Endothelial cell of umbilical vein (primary cell): ENCODE measurements around the gene COL4A1. TPM values are rescaled to one million over a fixed set of nuclear protein-coding genes. Genes with fewer than 3 reads are reported as not detected.

Source experiments
- BruUV-seq: library from RNA; stranded (reverse); fragments of 400-500 nt; replicated peaks from 2 replicates; lab custom pipeline; 2021; lab: Mats Ljungman, UMichigan
- CTCF ChIA-PET: fragments of 300-600, 350-600 bp; sonication (Branson Sonifier 250); formaldehyde crosslinking; loops from one replicate; lab custom pipeline; 2021; ENCODE audit warnings: antibody characterized with exemption, inconsistent platforms; lab: Charles Lee
- POLR2A ChIA-PET: fragments of 300-600, 350-600 bp; sonication (Branson Sonifier 250); formaldehyde crosslinking; loops from one replicate; lab custom pipeline; 2021; ENCODE audit warnings: antibody characterized with exemption, inconsistent platforms; lab: Charles Lee
- DNase-seq: peaks from one replicate; pipeline ENCODE4 v3.0.0-alpha.2; 2011; ENCODE audit warnings: low read depth, low spot score
- FAIRE-seq: peaks from 2 replicates; lab custom pipeline; 2011; peaks lifted over from hg19 to GRCh38; lab: Jason Lieb, UNC
- H2AFZ ChIP-seq: 2 replicates; pipeline ENCODE4 v1.6.0; 2012; ENCODE audit warnings: low read depth, low read length, control low read depth, inconsistent platforms
- H3K27ac ChIP-seq: 2 replicates; pipeline ENCODE4 v1.5.1; 2011; ENCODE audit warnings: low read depth, mild to moderate bottlenecking, control low read depth, low read length, moderate library complexity; ENCODE audit not compliant: insufficient read depth
- H3K27me3 ChIP-seq, 2 experiments: 2 replicates each; pipeline versions ENCODE4 v1.6.0 to v1.6.1; 2011; ENCODE audit warnings: low read length in 2 of 2, mixed read lengths in 1 of 2; ENCODE audit not compliant: control insufficient read depth in 2 of 2, insufficient read depth in 2 of 2
- H3K36me3 ChIP-seq, 2 experiments: 2 replicates in 1 of 2; 3 replicates in 1 of 2; pipeline ENCODE4 v1.5.1; 2011; ENCODE audit warnings: low read length in 2 of 2, mild to moderate bottlenecking in 1 of 2, moderate library complexity in 1 of 2; ENCODE audit not compliant: control insufficient read depth in 2 of 2, insufficient read depth in 2 of 2; ENCODE audit errors: extremely low read depth in 1 of 2
- H3K4me1 ChIP-seq: 3 replicates; pipeline ENCODE4 v1.5.1; 2011; ENCODE audit warnings: mild to moderate bottlenecking, low read length; ENCODE audit not compliant: control insufficient read depth, insufficient read depth; ENCODE audit errors: extremely low read depth
- H3K4me2 ChIP-seq: 2 replicates; pipeline ENCODE4 v1.6.1; 2011; ENCODE audit warnings: low read length, control low read depth, mixed read lengths; ENCODE audit not compliant: insufficient read depth
- H3K4me3 ChIP-seq, 3 experiments: fragments of 200-600 bp in 1 of 3; sonication (generic), shearing (Covaris generic) in 1 of 3; replicated peaks in 1 of 3; 2 replicates each; pipeline ENCODE4 v1.5.1; 2011 to 2016; ENCODE audit warnings: control low read depth in 3 of 3, low read length in 3 of 3, mild to moderate bottlenecking in 2 of 3, inconsistent platforms in 1 of 3, low read depth in 1 of 3, moderate library complexity in 1 of 3; ENCODE audit not compliant: insufficient read depth in 1 of 3
- H3K79me2 ChIP-seq: 2 replicates; pipeline ENCODE4 v1.6.0; 2012; ENCODE audit warnings: low read length, inconsistent platforms; ENCODE audit not compliant: control insufficient read depth, insufficient read depth
- H3K9ac ChIP-seq: replicated peaks from 2 replicates; pipeline ENCODE3; 2011; ENCODE audit warnings: low read length, control low read depth; ENCODE audit not compliant: insufficient read depth; ENCODE audit errors: extremely low read depth
- H3K9me1 ChIP-seq: replicated peaks from 3 replicates; pipeline ENCODE4 v1.6.0; 2011; ENCODE audit warnings: mild to moderate bottlenecking, low read length; ENCODE audit not compliant: control insufficient read depth, insufficient read depth; ENCODE audit errors: extremely low read depth
- H3K9me3 ChIP-seq: replicated peaks from 2 replicates; pipeline ENCODE4 v1.5.1; 2012; ENCODE audit warnings: low read length, inconsistent platforms; ENCODE audit not compliant: control insufficient read depth, insufficient read depth
- H4K20me1 ChIP-seq: replicated peaks from 2 replicates; pipeline ENCODE3; 2011; ENCODE audit warnings: mild to moderate bottlenecking, low read length; ENCODE audit not compliant: control insufficient read depth, insufficient read depth; ENCODE audit errors: extremely low read depth
- CTCF ChIP-seq, 2 donors: IDR thresholded peaks; 1 replicate in 1 of 2; 2 replicates in 1 of 2; pipeline ENCODE4 v1.5.1; 2011; ENCODE audit warnings: low read length in 2 of 2, mild to moderate bottlenecking in 2 of 2, moderate library complexity in 2 of 2, control low read depth in 1 of 2, inconsistent platforms in 1 of 2, low read depth in 1 of 2; ENCODE audit not compliant: insufficient read depth in 1 of 2; ENCODE audit errors: extremely low read depth in 1 of 2
- EZH2 ChIP-seq: IDR thresholded peaks from 2 replicates; pipeline ENCODE4 v1.6.1; 2012; ENCODE audit warnings: borderline replicate concordance, low read depth, mild to moderate bottlenecking, moderate library complexity, low read length, inconsistent platforms; ENCODE audit not compliant: severe bottlenecking
- FOS ChIP-seq: IDR thresholded peaks from 2 replicates; pipeline ENCODE4 v1.6.1; 2011; ENCODE audit warnings: mild to moderate bottlenecking, low read length, moderate library complexity, borderline replicate concordance; ENCODE audit not compliant: insufficient read depth
- GATA2 ChIP-seq: IDR thresholded peaks from 2 replicates; pipeline ENCODE4 v1.7.0; 2011; ENCODE audit warnings: low read depth, mild to moderate bottlenecking, moderate library complexity, mixed read lengths, low read length; ENCODE audit not compliant: insufficient read length, insufficient read depth
- JUN ChIP-seq: IDR thresholded peaks from 2 replicates; pipeline ENCODE4 v1.6.1; 2011; ENCODE audit warnings: borderline replicate concordance, low read depth; ENCODE audit not compliant: insufficient read length, insufficient read depth
- MAX ChIP-seq: IDR thresholded peaks from 2 replicates; pipeline ENCODE4 v1.6.1; 2011; ENCODE audit not compliant: insufficient read depth, insufficient read length
- MYC ChIP-seq: IDR thresholded peaks from one replicate; pipeline ENCODE4 v1.6.1; 2011; ENCODE audit warnings: mild to moderate bottlenecking, low read depth, low read length
- POLR2A ChIP-seq: IDR thresholded peaks from 2 replicates; pipeline ENCODE4 v1.6.1; 2012; ENCODE audit warnings: low read depth, mild to moderate bottlenecking, control low read depth, low read length
- POLR2AphosphoS5 ChIP-seq: IDR thresholded peaks from 2 replicates; pipeline ENCODE4 v1.6.1; 2012; ENCODE audit warnings: low read depth, mild to moderate bottlenecking, control low read depth, low read length, moderate library complexity; ENCODE audit not compliant: insufficient read depth
- dilution Hi-C: fragments of 300-500 bp; cut with MboI; formaldehyde crosslinking; loops from one replicate; pipeline ENCODE4 v1.15.0; 2019; ENCODE audit warnings: low sequenced_read_pairs; ENCODE audit not compliant: extremely low pct_ligation_motif_present
- intact Hi-C: fragments of 100-400 bp; cut with micrococcal nuclease; formaldehyde crosslinking; loops from one replicate; pipeline ENCODE4 v1.10.0; 2022
- polyA plus RNA-seq, 4 experiments: library from polyadenylated mRNA; depleted of rRNA in 3 of 4; stranded (reverse) in 3 of 4; unstranded in 1 of 4; fragments of >200 nt; gene quantifications; 2 replicates each; pipeline versions ENCODE4 v1.2.1 to v1.2.3, GENCODE V29; 2011 to 2012; ENCODE audit warnings: missing spikeins in 1 of 4
- total RNA-seq: library from RNA; stranded (reverse); gene quantifications from 2 replicates; pipeline ENCODE4 v1.2.3, GENCODE V29; 2021

Gene COL4A1
- total and polyA plus RNA-seq, 2 donors (not counting 3 experiments of a cell fraction or from before 2014, with no cell fraction given): 384 to 1,119 TPM

GRCh38 chr13:110162053-110162452, 144.9 kb downstream of the COL4A1 start:
- POLR2A ChIA-PET: no interaction called here
- Histone ChIP-seq H3K4me1 (peaks cover 3% of the 10 kb centered on the region), H3K9ac (no peak overlapping the region), H3K27ac (no peak overlapping the region), H2AFZ (no peak overlapping the region), H3K4me3 (no peak overlapping the region), H3K79me2 (no peaks in the 10 kb centered on the region), H3K27me3 (no peaks in the 10 kb centered on the region), H3K36me3 (peaks cover 34 to 38% of the 10 kb centered on the region in 2 experiments), H3K4me2 (no peak overlapping the region), H3K9me1 (no peaks in the 10 kb centered on the region), H3K9me3 (no peaks in the 10 kb centered on the region), H4K20me1 (no peaks in the 10 kb centered on the region)
- BruUV-seq: no TSS peak
- intact Hi-C loops (no loop called here), dilution Hi-C loops (no loop called here)
- TF ChIP-seq POLR2A (no peak), FOS (no peak), GATA2 (no peak), POLR2AphosphoS5 (no peak), MYC (no peak), CTCF (IDR thresholded peaks at IDR 0.05; ENCODE audit: extremely low read depth in 1 of 2, insufficient read depth in 1 of 2, low read depth in 1 of 2, low read length in 2 of 2) (no peak), JUN (no peak), EZH2 (no peak), MAX (no peak)
- FAIRE-seq (no peak), DNase-seq (no peak)
- CTCF ChIA-PET: no interaction called here
